ENCODE data around the gene CLBA1.

Gene CLBA1

GRCh38 chr14:104985675-104986486, at the start of gene CLBA1:
Gene CLBA1 (plus strand): TSS chr14:104985788. CDS start chr14:104986432, 644 bp downstream.
- DNase-seq (ENCODE audit: low read depth): peak; percentile 54
- peak within 1 kb of the TSS; percentile 67 for H3K4me3 ChIP-seq (ENCODE audit: low read length)
- TF ChIP-seq, protein P1, sequence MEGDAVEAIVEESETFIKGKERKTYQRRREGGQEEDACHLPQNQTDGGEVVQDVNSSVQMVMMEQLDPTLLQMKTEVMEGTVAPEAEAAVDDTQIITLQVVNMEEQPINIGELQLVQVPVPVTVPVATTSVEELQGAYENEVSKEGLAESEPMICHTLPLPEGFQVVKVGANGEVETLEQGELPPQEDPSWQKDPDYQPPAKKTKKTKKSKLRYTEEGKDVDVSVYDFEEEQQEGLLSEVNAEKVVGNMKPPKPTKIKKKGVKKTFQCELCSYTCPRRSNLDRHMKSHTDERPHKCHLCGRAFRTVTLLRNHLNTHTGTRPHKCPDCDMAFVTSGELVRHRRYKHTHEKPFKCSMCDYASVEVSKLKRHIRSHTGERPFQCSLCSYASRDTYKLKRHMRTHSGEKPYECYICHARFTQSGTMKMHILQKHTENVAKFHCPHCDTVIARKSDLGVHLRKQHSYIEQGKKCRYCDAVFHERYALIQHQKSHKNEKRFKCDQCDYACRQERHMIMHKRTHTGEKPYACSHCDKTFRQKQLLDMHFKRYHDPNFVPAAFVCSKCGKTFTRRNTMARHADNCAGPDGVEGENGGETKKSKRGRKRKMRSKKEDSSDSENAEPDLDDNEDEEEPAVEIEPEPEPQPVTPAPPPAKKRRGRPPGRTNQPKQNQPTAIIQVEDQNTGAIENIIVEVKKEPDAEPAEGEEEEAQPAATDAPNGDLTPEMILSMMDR (conservative IDR thresholded peaks at IDR 0.05; ENCODE audit: low read depth, low read length): no peak

DNA sequence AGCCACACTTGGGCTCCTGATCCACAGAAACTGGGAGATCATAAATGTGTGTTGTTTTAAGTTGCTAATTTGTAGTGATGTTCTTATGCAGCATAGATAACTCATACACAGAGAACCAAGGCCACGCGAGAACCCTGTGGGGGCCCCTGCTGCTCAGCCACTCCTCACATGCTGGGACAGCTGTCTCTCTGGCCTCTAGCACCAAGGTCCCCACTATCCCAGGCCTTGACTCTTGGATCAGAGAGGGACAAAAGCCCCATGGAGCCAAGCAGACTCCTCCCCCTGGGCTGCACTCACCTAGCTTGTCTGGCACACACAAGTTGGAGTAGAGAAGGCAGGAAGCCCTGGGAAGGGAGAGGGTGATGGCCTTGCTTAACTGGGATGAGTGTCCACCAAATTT, 49.6 kb upstream of the CLBA1 start:
- no peak for DNase-seq (ENCODE audit: low read depth)

GRCh38 chr14:104936361-104937155, 49.0 kb upstream of the CLBA1 start:
- DNase-seq (ENCODE audit: low read depth): no peak
- H3K4me3 ChIP-seq (ENCODE audit: low read length): no peak overlapping the region
- TF ChIP-seq, protein P1 (conservative IDR thresholded peaks at IDR 0.05; ENCODE audit: low read depth, low read length): no peak

More for the DNA sequence above, 49.6 kb upstream of the CLBA1 start:
- H3K4me3 ChIP-seq (ENCODE audit: low read length): no peak overlapping the region
- TF ChIP-seq, protein P1 (conservative IDR thresholded peaks at IDR 0.05; ENCODE audit: low read depth, low read length): no peak

DNA sequence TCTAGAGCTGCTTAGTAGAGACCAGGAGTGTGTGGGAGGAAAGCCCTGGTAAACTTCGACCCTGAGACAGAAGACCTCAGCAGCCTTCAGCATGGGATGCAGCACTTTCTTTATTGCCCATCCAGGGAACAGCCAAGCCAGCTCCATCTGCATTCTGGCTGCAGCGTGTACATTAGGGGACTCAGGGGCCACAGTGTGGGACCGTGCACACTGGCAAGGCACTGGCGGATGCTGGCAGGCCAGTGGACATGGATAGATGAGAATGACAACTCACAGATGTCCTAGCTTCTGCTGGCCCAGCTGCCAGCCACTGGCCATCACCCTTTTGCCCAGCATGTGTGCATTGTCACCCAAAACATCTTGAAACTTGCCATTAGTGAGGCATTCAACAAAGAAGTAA, 48.4 kb upstream of the CLBA1 start:
- H3K4me3 ChIP-seq (ENCODE audit: low read length): no peak overlapping the region
- TF ChIP-seq, protein P1 (conservative IDR thresholded peaks at IDR 0.05; ENCODE audit: low read depth, low read length): no peak
- DNase-seq (ENCODE audit: low read depth): no peak

GRCh38 chr14:104937694-104938365, 47.8 kb upstream of the CLBA1 start:
- no peak for DNase-seq (ENCODE audit: low read depth)
- TF ChIP-seq, protein P1 (conservative IDR thresholded peaks at IDR 0.05; ENCODE audit: low read depth, low read length): no peak

GRCh38 chr14:104938436-104938835, 47.2 kb upstream of the CLBA1 start:
- no peak overlapping the region for H3K4me3 ChIP-seq (ENCODE audit: low read length)
- TF ChIP-seq, protein P1 (conservative IDR thresholded peaks at IDR 0.05; ENCODE audit: low read depth, low read length): no peak
- no peak for DNase-seq (ENCODE audit: low read depth)

More at GRCh38 chr14:104937694-104938365, 47.8 kb upstream of the CLBA1 start:
- no peak overlapping the region for H3K4me3 ChIP-seq (ENCODE audit: low read length)

All from retinal pigment epithelial cell (primary cell).